Stomach (tissue), 9 donors: Measurements from ENCODE around the gene ZBTB32. TPM values are rescaled to one million over a fixed set of nuclear protein-coding genes. Genes with fewer than 3 reads are reported as not detected.
"Not testable (repeated sequence)": the region's sequence is repeated elsewhere in the genome, so short reads cannot be mapped to it uniquely, and the experiment has no call there.

Source experiments
- DNase-seq, 2 donors: peaks; one replicate each; pipeline versions ENCODE4 v3.0.0 to v3.0.0-alpha.2; 2013 to 2019
- H3K27ac ChIP-seq, 5 donors: fragments of 200-600 bp in 4 of 5; sonication (generic) in 4 of 5; one replicate each; pipeline ENCODE4 v1.5.1; 2013 to 2019; ENCODE audit warnings: mild to moderate bottlenecking in 1 of 5, moderate library complexity in 1 of 5
- H3K27me3 ChIP-seq, 3 donors: fragments of 200-600 bp; sonication (generic); one replicate each; pipeline ENCODE4 v1.5.1; 2017 to 2019; ENCODE audit warnings: mixed run types in 1 of 3
- H3K36me3 ChIP-seq, 4 donors: fragments of 200-600 bp; sonication (generic); 1 replicate in 3 of 4; 2 replicates in 1 of 4; pipeline ENCODE4 v1.5.1; 2016 to 2019
- H3K4me1 ChIP-seq, 4 donors: fragments of 200-600 bp; sonication (generic); one replicate each; pipeline ENCODE4 v1.5.1; 2016 to 2019
- H3K4me3 ChIP-seq, 4 donors: fragments of 200-600 bp; sonication (generic) in 3 of 4; one replicate each; pipeline ENCODE4 v1.5.1; 2016 to 2019; ENCODE audit warnings: mild to moderate bottlenecking in 1 of 4
- H3K9me3 ChIP-seq, 4 donors: fragments of 200-600 bp; sonication (generic); one replicate each; pipeline ENCODE4 v1.5.1; 2016 to 2019
- CTCF ChIP-seq, 7 experiments: fragments of 450-650 bp in 4 of 7; fragments of 200-600 bp in 3 of 7; sonication (generic) in 3 of 7; IDR thresholded peaks; one replicate each; pipeline ENCODE4 v1.5.1; 2016 to 2019; ENCODE audit warnings: antibody characterized with exemption in 7 of 7, control low read depth in 2 of 7, mild to moderate bottlenecking in 1 of 7
- EP300 ChIP-seq: sonication (generic); formaldehyde crosslinking; IDR thresholded peaks from one replicate; pipeline ENCODE4 v1.6.1; 2017; ENCODE audit warnings: antibody characterized with exemption
- POLR2A ChIP-seq, 4 donors: fragments of 450-650 bp; IDR thresholded peaks; one replicate each; pipeline ENCODE4 v1.6.1; 2016; ENCODE audit warnings: antibody characterized with exemption in 4 of 4, control low read depth in 2 of 4, mild to moderate bottlenecking in 1 of 4, moderate library complexity in 1 of 4
- POLR2AphosphoS5 ChIP-seq, 3 donors: sonication (generic); formaldehyde crosslinking; IDR thresholded peaks; one replicate each; pipeline ENCODE4 v1.6.1; 2016; ENCODE audit warnings: antibody characterized with exemption in 3 of 3
- WGBS, 5 donors: extraction: QIAGEN DNeasy Blood & Tissue Kit in 3 of 5; methylation state at CpG; one replicate each; pipeline versions ENCODE4 v1.1.5 to v1.1.7; 2013 to 2018; 5-methylcytosine and 5-hydroxymethylcytosine counted together
- intact Hi-C: fragments of 100-400 bp; cut with DNase I; formaldehyde crosslinking; loops from one replicate; pipeline ENCODE4 v1.15.1; 2023; ENCODE audit warnings: low total_unique reads
- polyA plus RNA-seq, 3 donors: library from polyadenylated mRNA; stranded (reverse); fragments of 200-250 nt; gene quantifications; one replicate each; pipeline ENCODE4 v1.2.3, GENCODE V29; 2013
- total RNA-seq, 5 donors: library from RNA; depleted of rRNA; stranded (reverse); fragments of >200 nt; gene quantifications; one replicate each; pipeline versions ENCODE4 v1.1.0 to v1.2.3, GENCODE V29; 2014 to 2016
- donor health status: healthy with polysubstance abuse.
- donor health status: Bipolar disorder and iron deficiency.
- donor health status: healthy.

Gene ZBTB32
- total and polyA plus RNA-seq, 8 donors = 0.43 to 8.2 (median 0.46) TPM; not detected in 5

GRCh38 chr19:35689836-35690235 lies 14.5 kb upstream of the ZBTB32 start:
- 53 to 96% (median 78%) methylated on average over 4 of the region's 4 CpGs for WGBS, 5 donors
- H3K36me3 ChIP-seq = no peaks in the 10 kb centered on the region
- DNase-seq = no peak
- no peak overlapping the region for H3K27ac ChIP-seq
- no peaks in the 10 kb centered on the region for H3K9me3 ChIP-seq
- peaks cover 0 to 7% (median 0%) of the 10 kb centered on the region in 3 donors for H3K27me3 ChIP-seq
- TF ChIP-seq POLR2A (IDR thresholded peaks at IDR 0.05) (no peak), EP300 (no peak), CTCF (IDR thresholded peaks at IDR 0.05) (no peak), POLR2AphosphoS5 (IDR thresholded peaks at IDR 0.05) (no peak)
- no peaks in the 10 kb centered on the region for H3K4me1 ChIP-seq
- H3K4me3 ChIP-seq = no peak overlapping the region
- intact Hi-C loops = no loop called here

DNA sequence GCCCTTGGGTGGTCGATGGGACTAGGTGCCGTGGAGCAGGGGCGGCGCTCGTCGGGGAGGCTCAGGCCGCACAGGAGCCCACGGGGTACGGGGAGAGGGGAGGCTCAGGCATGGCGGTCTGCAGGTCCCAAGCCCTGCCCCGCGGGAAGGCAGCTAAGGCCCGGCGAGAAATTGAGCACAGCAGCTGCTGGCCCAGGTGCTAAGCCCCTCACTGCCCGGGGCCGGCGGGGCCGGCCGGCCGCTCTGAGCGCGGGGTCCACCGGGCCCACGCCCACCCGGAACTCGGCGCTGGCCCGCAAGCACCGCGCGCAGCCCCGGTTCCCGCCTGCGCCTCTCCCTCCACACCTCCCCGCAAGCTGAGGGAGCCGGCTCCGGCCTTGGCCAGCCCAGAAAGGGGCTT lies 13.3 kb upstream of the ZBTB32 start:
- H3K27ac ChIP-seq, intact Hi-C loops: not testable (repeated sequence)

GRCh38 chr19:35692010-35692409 lies 12.3 kb upstream of the ZBTB32 start:
- TF ChIP-seq POLR2A (IDR thresholded peaks at IDR 0.05) (no peak), POLR2AphosphoS5 (IDR thresholded peaks at IDR 0.05) (no peak), EP300 (no peak), CTCF (IDR thresholded peaks at IDR 0.05) (no peak)
- no peak overlapping the region for H3K27ac ChIP-seq
- H3K27me3 ChIP-seq = peaks cover 0 to 7% (median 0%) of the 10 kb centered on the region in 3 donors
- no peaks in the 10 kb centered on the region for H3K36me3 ChIP-seq
- no peak for DNase-seq
- no peaks in the 10 kb centered on the region for H3K4me1 ChIP-seq
- no peaks in the 10 kb centered on the region for H3K9me3 ChIP-seq
- 29 to 64% (median 43%) methylated on average over 7 to 11 of the region's 11 CpGs for WGBS, 5 donors
- no peak overlapping the region for H3K4me3 ChIP-seq
- intact Hi-C loops = no loop called here

More for the DNA sequence above, 13.3 kb upstream of the ZBTB32 start:
- H3K36me3 ChIP-seq, H3K4me3 ChIP-seq, H3K9me3 ChIP-seq, DNase-seq, H3K27me3 ChIP-seq, H3K4me1 ChIP-seq: not testable (repeated sequence)
- WGBS, 5 donors = 93 to 96% (median 95%) methylated on average over 21 to 37 of the region's 37 CpGs

DNA sequence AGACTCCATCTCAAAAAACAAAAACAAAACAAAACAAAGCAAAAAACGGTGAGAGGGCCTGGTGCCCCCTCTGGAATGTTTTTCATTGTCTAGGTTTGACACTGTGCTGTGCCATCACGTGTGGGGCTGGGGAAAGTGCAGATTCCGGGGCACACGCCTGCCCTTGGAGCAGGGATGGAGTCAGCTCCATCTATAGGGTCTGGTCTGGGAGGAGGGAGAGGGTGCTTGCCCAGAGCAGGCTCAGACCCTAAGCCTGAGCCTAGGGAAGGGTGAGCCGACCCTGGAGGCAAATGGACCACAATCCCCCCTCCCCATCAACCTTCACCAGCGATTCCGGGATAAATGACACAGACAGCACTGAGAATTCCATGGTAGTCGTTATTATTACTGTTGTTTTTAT lies 10.9 kb upstream of the ZBTB32 start:
- H3K27ac ChIP-seq = no peak overlapping the region
- no peaks in the 10 kb centered on the region for H3K9me3 ChIP-seq
- no peak for DNase-seq
- H3K4me1 ChIP-seq = no peaks in the 10 kb centered on the region
- TF ChIP-seq EP300 = no peak
- TF ChIP-seq POLR2A (IDR thresholded peaks at IDR 0.05) = no peak
- TF ChIP-seq POLR2AphosphoS5 (IDR thresholded peaks at IDR 0.05) = no peak
- TF ChIP-seq CTCF (IDR thresholded peaks at IDR 0.05) = no peak
- H3K36me3 ChIP-seq = no peaks in the 10 kb centered on the region
- WGBS, 5 donors = 9 to 21% (median 11%) methylated on average over 8 of the region's 8 CpGs
- H3K27me3 ChIP-seq = peaks cover 0 to 3% (median 0%) of the 10 kb centered on the region in 3 donors
- intact Hi-C loops = no loop called here
- no peak overlapping the region for H3K4me3 ChIP-seq

- Histone ChIP-seq H3K27me3 (no peaks in the 10 kb centered on the region), H3K4me3 (no peak overlapping the region), H3K4me1 (no peaks in the 10 kb centered on the region), H3K36me3 (no peaks in the 10 kb centered on the region), H3K9me3 (no peaks in the 10 kb centered on the region), H3K27ac (no peak overlapping the region)
- 32 to 41% (median 33%) methylated on average over 8 of the region's 8 CpGs for WGBS, 5 donors
- peak in 1 of 3 donors; percentile 77 for TF ChIP-seq POLR2AphosphoS5 (IDR thresholded peaks at IDR 0.05)
- TF ChIP-seq CTCF (IDR thresholded peaks at IDR 0.05) = peak in 5 of 7 experiments; percentile 84 to 98 (median 97)
- TF ChIP-seq EP300 = no peak
- TF ChIP-seq POLR2A (IDR thresholded peaks at IDR 0.05) = no peak
- intact Hi-C loops = no loop called here
- DNase-seq = peak; percentile 92 to 95
Observed at GRCh38 chr19:35693835-35694599, 10.3 kb upstream of the ZBTB32 start.
